ENCODE data around the gene OVCA2. TPM values are rescaled to one million over a fixed set of nuclear protein-coding genes. Genes with fewer than 3 reads are reported as not detected.
A peak's percentile ranks its signal among the peaks of the same experiment; 100 is the strongest.

The OVCA2 gene
- total RNA-seq, 4 donors from 2014 or later = 32.4 to 49.0 (median 37.8) TPM

DNA sequence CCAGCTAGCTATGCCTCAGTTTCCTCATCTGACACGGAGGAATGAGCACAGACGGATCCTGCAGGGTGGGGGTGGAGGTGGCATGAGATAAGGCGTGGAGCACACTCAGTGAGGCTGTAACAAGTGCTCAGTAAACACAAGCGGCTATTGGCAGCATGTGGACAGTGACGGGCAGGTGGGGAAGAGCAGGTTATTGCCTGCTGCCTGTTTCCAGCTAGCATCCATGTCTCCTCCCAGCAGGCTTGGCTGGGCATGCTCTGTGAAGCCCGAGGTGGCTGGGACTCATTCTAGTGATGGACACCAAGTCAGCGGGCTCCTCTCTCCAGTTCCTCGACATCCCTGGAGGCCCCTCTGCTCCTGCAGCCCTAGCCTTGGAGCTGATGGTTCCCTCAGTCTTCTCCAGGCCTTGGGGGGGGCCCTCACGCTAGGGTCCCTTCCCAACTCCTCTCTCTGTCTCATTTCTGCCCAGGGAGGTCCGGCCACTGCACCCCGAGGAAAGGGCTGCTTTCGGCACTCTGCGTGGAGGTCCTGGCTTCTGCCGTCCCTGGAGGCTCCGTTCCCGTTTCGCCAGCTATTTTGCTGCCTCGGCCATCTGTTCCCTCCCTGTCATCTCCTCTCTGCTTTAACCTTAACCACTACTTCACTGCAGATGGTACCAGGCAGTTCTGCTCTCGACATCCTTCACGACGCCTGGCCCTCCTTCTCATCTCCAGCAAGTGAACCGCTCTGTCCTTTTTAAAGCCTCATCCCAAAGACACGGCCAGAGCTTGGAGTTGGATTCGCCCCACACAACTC, 22.9 kb upstream of the OVCA2 start:
- H3K27me3 ChIP-seq = peaks cover 0 to 4% of the 10 kb centered on the region in 2 donors
- no peaks in the 10 kb centered on the region for H3K9me3 ChIP-seq
- no peak overlapping the region for H3K27ac ChIP-seq
- no peaks in the 10 kb centered on the region for H3K36me3 ChIP-seq
- H3K4me1 ChIP-seq = peaks cover 0 to 9% (median 7%) of the 10 kb centered on the region in 4 donors
- no peak for DNase-seq
- no peak overlapping the region for H3K4me3 ChIP-seq
- no peak for TF ChIP-seq POLR2A (IDR thresholded peaks at IDR 0.05)
- TF ChIP-seq, protein P1, sequence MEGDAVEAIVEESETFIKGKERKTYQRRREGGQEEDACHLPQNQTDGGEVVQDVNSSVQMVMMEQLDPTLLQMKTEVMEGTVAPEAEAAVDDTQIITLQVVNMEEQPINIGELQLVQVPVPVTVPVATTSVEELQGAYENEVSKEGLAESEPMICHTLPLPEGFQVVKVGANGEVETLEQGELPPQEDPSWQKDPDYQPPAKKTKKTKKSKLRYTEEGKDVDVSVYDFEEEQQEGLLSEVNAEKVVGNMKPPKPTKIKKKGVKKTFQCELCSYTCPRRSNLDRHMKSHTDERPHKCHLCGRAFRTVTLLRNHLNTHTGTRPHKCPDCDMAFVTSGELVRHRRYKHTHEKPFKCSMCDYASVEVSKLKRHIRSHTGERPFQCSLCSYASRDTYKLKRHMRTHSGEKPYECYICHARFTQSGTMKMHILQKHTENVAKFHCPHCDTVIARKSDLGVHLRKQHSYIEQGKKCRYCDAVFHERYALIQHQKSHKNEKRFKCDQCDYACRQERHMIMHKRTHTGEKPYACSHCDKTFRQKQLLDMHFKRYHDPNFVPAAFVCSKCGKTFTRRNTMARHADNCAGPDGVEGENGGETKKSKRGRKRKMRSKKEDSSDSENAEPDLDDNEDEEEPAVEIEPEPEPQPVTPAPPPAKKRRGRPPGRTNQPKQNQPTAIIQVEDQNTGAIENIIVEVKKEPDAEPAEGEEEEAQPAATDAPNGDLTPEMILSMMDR (IDR thresholded peaks at IDR 0.05) = no peak

GRCh38 chr17:2019723-2020122, 22.1 kb upstream of the OVCA2 start:
- DNase-seq = no peak
- Histone ChIP-seq H3K36me3 (no peaks in the 10 kb centered on the region), H3K27ac (no peak overlapping the region), H3K27me3 (peaks cover 0 to 11% of the 10 kb centered on the region in 2 donors), H3K4me3 (no peak overlapping the region), H3K4me1 (peaks cover 0 to 17% (median 15%) of the 10 kb centered on the region in 4 donors), H3K9me3 (no peaks in the 10 kb centered on the region)
- TF ChIP-seq POLR2A (IDR thresholded peaks at IDR 0.05) = no peak
- TF ChIP-seq, protein P1 (IDR thresholded peaks at IDR 0.05) = no peak

DNA sequence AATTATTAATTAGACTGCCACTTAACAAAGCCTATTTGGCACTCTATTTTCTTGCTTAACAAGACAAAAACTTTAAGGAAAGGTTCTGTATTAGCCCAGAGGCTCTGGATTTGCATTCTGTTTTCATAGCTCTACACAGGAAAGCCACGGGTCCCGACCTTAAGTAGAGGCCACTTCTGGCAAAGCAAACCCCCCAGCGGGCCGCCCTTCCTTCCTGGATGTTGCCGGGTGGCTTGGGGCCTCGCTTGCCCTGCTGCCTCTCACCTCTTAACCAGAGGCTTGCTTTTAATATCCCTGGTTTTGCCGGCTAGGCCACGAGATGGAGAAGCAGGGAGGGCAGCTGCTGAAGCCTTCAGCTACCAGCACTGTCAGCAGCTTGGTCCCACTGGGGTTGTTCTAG, 21.1 kb upstream of the OVCA2 start:
- H3K4me1 ChIP-seq = peaks cover 0 to 27% (median 21%) of the 10 kb centered on the region in 4 donors
- TF ChIP-seq, protein P1 (IDR thresholded peaks at IDR 0.05) = no peak
- no peak for TF ChIP-seq POLR2A (IDR thresholded peaks at IDR 0.05)
- H3K9me3 ChIP-seq = no peaks in the 10 kb centered on the region
- H3K27ac ChIP-seq = no peak overlapping the region
- H3K36me3 ChIP-seq = no peaks in the 10 kb centered on the region
- DNase-seq = no peak
- H3K27me3 ChIP-seq = peaks cover 0 to 21% of the 10 kb centered on the region in 2 donors
- H3K4me3 ChIP-seq = no peak overlapping the region

GRCh38 chr17:2022647-2023240, 19.1 kb upstream of the OVCA2 start:
- H3K4me3 ChIP-seq = no peak overlapping the region
- H3K9me3 ChIP-seq = no peaks in the 10 kb centered on the region
- peaks cover 0 to 33% (median 24%) of the 10 kb centered on the region in 4 donors for H3K4me1 ChIP-seq
- no peaks in the 10 kb centered on the region for H3K36me3 ChIP-seq
- TF ChIP-seq, protein P1 (IDR thresholded peaks at IDR 0.05) = no peak
- no peak for TF ChIP-seq POLR2A (IDR thresholded peaks at IDR 0.05)
- no peak overlapping the region for H3K27ac ChIP-seq
- peak in 1 of 3 donors; percentile 39 for DNase-seq
- H3K27me3 ChIP-seq = peaks cover 0 to 23% of the 10 kb centered on the region in 2 donors

DNA sequence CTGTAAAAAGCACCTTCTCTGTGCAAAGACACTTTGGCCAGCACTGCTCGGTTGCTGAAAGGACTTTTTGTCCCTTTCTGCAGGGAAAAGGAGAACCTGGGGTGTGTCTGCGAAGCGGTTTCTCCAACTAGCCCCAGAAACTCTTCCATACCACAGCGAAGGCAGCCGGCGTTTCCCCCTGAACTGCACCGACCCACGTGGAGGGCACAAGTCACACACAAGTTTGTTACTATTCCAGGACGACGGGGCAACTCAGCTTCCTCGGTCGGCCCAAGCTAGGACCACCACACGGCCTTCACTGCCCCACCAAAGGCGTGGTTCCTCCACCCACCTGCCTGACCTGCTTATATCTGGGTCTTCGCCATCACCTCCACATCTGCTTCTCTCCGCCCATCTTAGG, 18.6 kb upstream of the OVCA2 start:
- TF ChIP-seq POLR2A (IDR thresholded peaks at IDR 0.05) = no peak
- TF ChIP-seq, protein P1 (IDR thresholded peaks at IDR 0.05) = no peak
- Histone ChIP-seq H3K27ac (no peak overlapping the region), H3K4me3 (peak overlapping the region in 1 of 4 donors; percentile 63), H3K4me1 (peaks cover 0 to 33% (median 24%) of the 10 kb centered on the region in 4 donors), H3K36me3 (no peaks in the 10 kb centered on the region), H3K27me3 (peaks cover 0 to 23% of the 10 kb centered on the region in 2 donors), H3K9me3 (no peaks in the 10 kb centered on the region)
- no peak for DNase-seq
